ENCODE measurements around the gene AP4M1. TPM values are rescaled to one million over a fixed set of nuclear protein-coding genes. Genes with fewer than 3 reads are reported as not detected.
A peak's percentile ranks its signal among the peaks of the same experiment; 100 is the strongest.

The AP4M1 gene
- total and polyA plus RNA-seq, 9 of the 15 experiments (the other 6 are each of a cell fraction or from before 2014, with no cell fraction given): 1.3 to 30.9 (median 14.1) TPM

GRCh38 chr7:100100420-100101015 is 925 bp upstream of the AP4M1 start (continued):
- no peak for TF ChIP-seq ETS2 (tag; IDR thresholded peaks at IDR 0.05; ENCODE audit: borderline replicate concordance, poor library complexity, severe bottlenecking)
- no peak for TF ChIP-seq ZNF3 (CRISPR knock-in tag; IDR thresholded peaks at IDR 0.05)
- TF ChIP-seq HDAC6 (IDR thresholded peaks at IDR 0.05; ENCODE audit: low read depth, low read length): no peak
- TF ChIP-seq RFX1 (IDR thresholded peaks at IDR 0.05): no peak
- TF ChIP-seq MTA1 (IDR thresholded peaks at IDR 0.05; ENCODE audit: borderline replicate concordance): no peak
- TF ChIP-seq FOXP1 (CRISPR knock-in tag; IDR thresholded peaks at IDR 0.05): no peak; the same call in 1 of the 2 replicates
- TF ChIP-seq SP1 (CRISPR knock-in tag; IDR thresholded peaks at IDR 0.05): no peak
- TF ChIP-seq ZZZ3 (IDR thresholded peaks at IDR 0.05): peak; percentile 84
- peak; percentile 25 for TF ChIP-seq FOS (IDR thresholded peaks at IDR 0.05; ENCODE audit: extremely low read depth, insufficient read length)
- peak; percentile 54 for TF ChIP-seq PKNOX1 (IDR thresholded peaks at IDR 0.05)
- TF ChIP-seq POLR2A (conservative IDR thresholded peaks at IDR 0.05): no peak
- no peak for TF ChIP-seq ZNF146 (CRISPR knock-in tag; IDR thresholded peaks at IDR 0.05; ENCODE audit: unreplicated experiment)
- no peak for TF ChIP-seq ZNF23 (CRISPR knock-in tag; IDR thresholded peaks at IDR 0.05)
- TF ChIP-seq CHD7 (IDR thresholded peaks at IDR 0.05; ENCODE audit: low read depth, low read length): no peak
- TF ChIP-seq HDAC2 (IDR thresholded peaks at IDR 0.05): peak; percentile 96
- TF ChIP-seq ZNF778 (CRISPR knock-in tag; IDR thresholded peaks at IDR 0.05): no peak
- no peak for TF ChIP-seq EWSR1 (IDR thresholded peaks at IDR 0.05; ENCODE audit: borderline replicate concordance, low read depth, partially characterized antibody)
- no peak for TF ChIP-seq KLF10 (CRISPR knock-in tag; IDR thresholded peaks at IDR 0.05)
- TF ChIP-seq IRF2 (CRISPR knock-in tag; IDR thresholded peaks at IDR 0.05): no peak

All from K562 (cell line).